Progenitor cell of endocrine pancreas (in vitro differentiated cells): Measurements from ENCODE around the gene PON1. TPM values are rescaled to one million over a fixed set of nuclear protein-coding genes. Genes with fewer than 3 reads are reported as not detected.
A peak's percentile ranks its signal among the peaks of the same experiment; 100 is the strongest.

Experiments used
- DNase-seq: peaks from one replicate; pipeline ENCODE4 v3.0.0; 2021; ENCODE audit warnings: low spot score; ENCODE audit not compliant: unreplicated experiment
- H3K27ac Mint-ChIP-seq: 2 replicates; pipeline ENCODE4 v1.8.0; 2021; ENCODE audit warnings: mild to moderate bottlenecking, moderate library complexity, mixed read lengths
- H3K27me3 Mint-ChIP-seq: 2 replicates; pipeline ENCODE4 v1.8.0; 2021; ENCODE audit warnings: mixed read lengths
- H3K36me3 Mint-ChIP-seq: 2 replicates; pipeline ENCODE4 v1.8.0; 2022; ENCODE audit warnings: mixed read lengths; ENCODE audit not compliant: insufficient read depth
- H3K4me1 Mint-ChIP-seq: 2 replicates; pipeline ENCODE4 v1.8.0; 2021; ENCODE audit warnings: low read depth, mixed read lengths
- H3K4me3 Mint-ChIP-seq: 2 replicates; pipeline ENCODE4 v1.8.0; 2021; ENCODE audit warnings: low read depth, mild to moderate bottlenecking, moderate library complexity, mixed read lengths
- H3K9me3 Mint-ChIP-seq: 2 replicates; pipeline ENCODE4 v1.8.0; 2021; ENCODE audit warnings: low read depth, mixed read lengths
- total RNA-seq: library from RNA; stranded (reverse); gene quantifications from 2 replicates; pipeline ENCODE4 v1.2.1, GENCODE V29; 2021
- TF ChIP-seq, protein P1 (sequence below): fragments of 200-600 bp; sonication (generic); IDR thresholded peaks from one replicate; pipeline ENCODE4 v1.5.0; 2021; ENCODE audit warnings: antibody characterized with exemption, mild to moderate bottlenecking; ENCODE audit not compliant: unreplicated experiment

The PON1 gene
- total RNA-seq, 1 donor from 2014 or later: 0.91 TPM

DNA sequence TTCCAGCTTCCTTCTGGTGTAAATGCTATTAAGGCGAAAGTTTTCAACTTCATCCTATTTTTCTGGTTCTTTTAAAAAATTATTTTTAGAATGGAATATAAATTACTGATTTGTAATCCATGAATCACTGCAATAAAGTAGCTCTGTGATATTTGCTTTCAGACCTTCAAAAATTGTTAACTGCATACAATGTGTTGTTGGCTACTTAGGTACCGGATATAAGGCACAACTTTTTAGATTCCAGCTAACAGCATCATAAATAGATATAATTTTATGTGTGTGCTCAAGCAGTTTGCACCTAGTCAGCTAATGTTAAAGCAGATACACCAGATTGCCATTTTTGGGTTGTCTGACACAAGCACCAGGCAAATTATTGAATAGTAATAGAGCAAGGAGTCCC lies 58.7 kb downstream of the PON1 start:
- no peak overlapping the region for H3K27ac Mint-ChIP-seq
- DNase-seq: no peak
- no peaks in the 10 kb centered on the region for H3K9me3 Mint-ChIP-seq
- peaks cover 12% of the 10 kb centered on the region for H3K36me3 Mint-ChIP-seq
- H3K4me3 Mint-ChIP-seq: no peak overlapping the region
- H3K27me3 Mint-ChIP-seq: no peaks in the 10 kb centered on the region
- TF ChIP-seq, protein P1, sequence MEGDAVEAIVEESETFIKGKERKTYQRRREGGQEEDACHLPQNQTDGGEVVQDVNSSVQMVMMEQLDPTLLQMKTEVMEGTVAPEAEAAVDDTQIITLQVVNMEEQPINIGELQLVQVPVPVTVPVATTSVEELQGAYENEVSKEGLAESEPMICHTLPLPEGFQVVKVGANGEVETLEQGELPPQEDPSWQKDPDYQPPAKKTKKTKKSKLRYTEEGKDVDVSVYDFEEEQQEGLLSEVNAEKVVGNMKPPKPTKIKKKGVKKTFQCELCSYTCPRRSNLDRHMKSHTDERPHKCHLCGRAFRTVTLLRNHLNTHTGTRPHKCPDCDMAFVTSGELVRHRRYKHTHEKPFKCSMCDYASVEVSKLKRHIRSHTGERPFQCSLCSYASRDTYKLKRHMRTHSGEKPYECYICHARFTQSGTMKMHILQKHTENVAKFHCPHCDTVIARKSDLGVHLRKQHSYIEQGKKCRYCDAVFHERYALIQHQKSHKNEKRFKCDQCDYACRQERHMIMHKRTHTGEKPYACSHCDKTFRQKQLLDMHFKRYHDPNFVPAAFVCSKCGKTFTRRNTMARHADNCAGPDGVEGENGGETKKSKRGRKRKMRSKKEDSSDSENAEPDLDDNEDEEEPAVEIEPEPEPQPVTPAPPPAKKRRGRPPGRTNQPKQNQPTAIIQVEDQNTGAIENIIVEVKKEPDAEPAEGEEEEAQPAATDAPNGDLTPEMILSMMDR: no peak
- peaks cover 20% of the 10 kb centered on the region for H3K4me1 Mint-ChIP-seq

DNA sequence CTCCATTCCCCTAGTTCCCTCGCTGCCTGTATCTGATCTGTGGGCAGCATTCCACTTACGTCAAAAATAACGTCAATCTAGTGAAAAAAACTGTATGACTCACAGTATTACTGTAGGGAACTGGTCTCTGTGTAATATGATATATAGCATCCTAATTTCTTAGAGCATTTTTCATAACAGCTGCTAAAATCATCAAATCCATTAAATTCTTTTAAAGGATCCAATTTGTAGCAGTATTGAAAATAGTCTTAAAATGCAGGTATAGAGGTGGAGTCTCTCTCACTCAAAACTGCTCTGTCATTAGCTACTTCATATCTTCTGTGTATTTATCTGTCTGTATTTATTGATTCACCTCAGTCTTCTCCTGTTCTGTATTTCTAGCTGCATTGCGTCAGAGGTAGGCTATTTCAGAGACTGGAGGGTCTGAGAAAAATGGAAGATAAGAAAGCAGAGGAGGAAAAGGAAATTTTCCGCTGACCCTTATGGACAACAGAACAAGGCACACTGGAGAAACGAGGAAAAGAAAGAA lies 59.9 kb downstream of the PON1 start:
- no peak for DNase-seq
- Mint-ChIP-seq H3K4me3 (no peak overlapping the region), H3K9me3 (no peaks in the 10 kb centered on the region), H3K27ac (peak overlapping the region; percentile 77), H3K4me1 (peaks cover 25% of the 10 kb centered on the region), H3K36me3 (peaks cover 7% of the 10 kb centered on the region), H3K27me3 (no peaks in the 10 kb centered on the region)
- TF ChIP-seq, protein P1: no peak

DNA sequence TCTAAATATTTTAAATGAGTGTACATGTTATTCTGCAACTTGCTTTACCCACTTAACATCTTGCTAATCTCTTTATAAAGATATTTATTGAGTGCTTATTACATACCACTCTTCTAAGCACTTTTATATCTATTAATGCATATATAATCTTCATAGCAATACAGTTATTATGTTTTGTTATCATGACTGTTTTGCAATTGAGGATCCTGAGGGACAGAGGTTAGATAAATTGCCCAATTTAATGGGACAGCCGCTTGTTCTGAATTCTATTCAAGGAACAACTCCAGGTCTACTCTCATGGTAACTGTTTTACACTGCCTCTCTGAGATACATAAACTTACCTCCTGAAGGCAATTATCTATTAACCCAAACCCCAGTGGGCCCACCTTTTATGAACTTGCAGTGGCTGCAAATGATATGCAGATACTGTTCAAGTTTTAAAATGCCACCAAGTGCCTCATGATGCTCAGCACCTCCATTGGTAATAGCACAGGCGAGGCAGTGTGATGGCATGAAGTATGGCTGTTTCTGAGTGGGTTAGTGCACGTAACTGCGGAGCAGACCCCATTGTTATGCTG lies 60.5 kb downstream of the PON1 start:
- Mint-ChIP-seq H3K36me3 (peaks cover 5% of the 10 kb centered on the region), H3K27ac (no peak overlapping the region), H3K9me3 (no peaks in the 10 kb centered on the region), H3K4me1 (peaks cover 26% of the 10 kb centered on the region), H3K4me3 (no peak overlapping the region), H3K27me3 (no peaks in the 10 kb centered on the region)
- TF ChIP-seq, protein P1: no peak
- DNase-seq: no peak

DNA sequence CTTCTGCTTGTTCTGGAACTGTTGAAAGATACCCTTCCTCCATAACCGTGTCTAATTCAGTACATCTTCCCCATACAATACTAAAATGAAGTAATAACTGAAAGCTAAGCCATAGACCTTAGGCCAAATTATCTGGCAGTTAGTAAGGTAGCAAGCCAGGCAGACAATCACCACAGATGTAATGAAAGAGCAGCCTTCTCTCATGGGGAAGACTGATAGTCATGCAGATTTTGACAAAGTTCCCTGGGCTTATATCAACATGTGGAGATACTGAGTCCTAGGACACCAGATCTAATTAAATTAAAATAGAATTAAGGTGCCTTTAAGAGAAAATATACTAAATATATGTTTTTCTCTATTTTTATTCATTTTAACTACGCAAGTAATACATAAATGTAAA lies 61.5 kb downstream of the PON1 start:
- peaks cover 2% of the 10 kb centered on the region for H3K9me3 Mint-ChIP-seq
- H3K36me3 Mint-ChIP-seq: peaks cover 5% of the 10 kb centered on the region
- H3K4me1 Mint-ChIP-seq: peaks cover 26% of the 10 kb centered on the region
- H3K27me3 Mint-ChIP-seq: no peaks in the 10 kb centered on the region
- no peak overlapping the region for H3K4me3 Mint-ChIP-seq
- TF ChIP-seq, protein P1: no peak
- no peak overlapping the region for H3K27ac Mint-ChIP-seq
- DNase-seq: no peak

DNA sequence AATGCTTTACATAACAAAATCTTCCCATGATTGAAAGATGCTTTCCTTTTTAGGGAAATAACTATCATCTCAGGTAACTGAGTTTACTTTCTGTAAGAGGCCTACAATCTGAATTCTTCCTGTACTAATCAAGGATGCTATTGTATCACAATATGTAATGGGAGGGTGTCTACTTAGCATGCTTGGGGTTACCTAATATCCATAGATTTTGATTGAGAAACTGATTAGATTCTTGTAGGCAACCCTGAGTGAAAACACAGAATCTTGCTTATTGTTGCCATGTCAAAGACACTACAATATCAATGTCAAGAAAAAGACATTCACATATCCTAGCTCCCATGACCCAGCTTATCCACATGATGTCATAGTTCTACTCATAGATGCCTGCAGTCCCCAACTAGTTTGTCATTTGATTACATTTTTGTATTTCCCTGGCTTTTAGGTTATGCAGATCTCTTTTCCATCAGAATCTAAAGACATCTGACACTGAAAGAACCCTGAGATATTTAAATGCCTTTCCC lies 62.4 kb downstream of the PON1 start:
- Mint-ChIP-seq H3K4me3 (no peak overlapping the region), H3K9me3 (peaks cover 2% of the 10 kb centered on the region), H3K4me1 (peaks cover 19% of the 10 kb centered on the region), H3K27me3 (no peaks in the 10 kb centered on the region), H3K27ac (no peak overlapping the region), H3K36me3 (peaks cover 8% of the 10 kb centered on the region)
- TF ChIP-seq, protein P1: no peak
- DNase-seq: no peak
